ENCODE measurements around the gene CYB561D1.

DNA sequence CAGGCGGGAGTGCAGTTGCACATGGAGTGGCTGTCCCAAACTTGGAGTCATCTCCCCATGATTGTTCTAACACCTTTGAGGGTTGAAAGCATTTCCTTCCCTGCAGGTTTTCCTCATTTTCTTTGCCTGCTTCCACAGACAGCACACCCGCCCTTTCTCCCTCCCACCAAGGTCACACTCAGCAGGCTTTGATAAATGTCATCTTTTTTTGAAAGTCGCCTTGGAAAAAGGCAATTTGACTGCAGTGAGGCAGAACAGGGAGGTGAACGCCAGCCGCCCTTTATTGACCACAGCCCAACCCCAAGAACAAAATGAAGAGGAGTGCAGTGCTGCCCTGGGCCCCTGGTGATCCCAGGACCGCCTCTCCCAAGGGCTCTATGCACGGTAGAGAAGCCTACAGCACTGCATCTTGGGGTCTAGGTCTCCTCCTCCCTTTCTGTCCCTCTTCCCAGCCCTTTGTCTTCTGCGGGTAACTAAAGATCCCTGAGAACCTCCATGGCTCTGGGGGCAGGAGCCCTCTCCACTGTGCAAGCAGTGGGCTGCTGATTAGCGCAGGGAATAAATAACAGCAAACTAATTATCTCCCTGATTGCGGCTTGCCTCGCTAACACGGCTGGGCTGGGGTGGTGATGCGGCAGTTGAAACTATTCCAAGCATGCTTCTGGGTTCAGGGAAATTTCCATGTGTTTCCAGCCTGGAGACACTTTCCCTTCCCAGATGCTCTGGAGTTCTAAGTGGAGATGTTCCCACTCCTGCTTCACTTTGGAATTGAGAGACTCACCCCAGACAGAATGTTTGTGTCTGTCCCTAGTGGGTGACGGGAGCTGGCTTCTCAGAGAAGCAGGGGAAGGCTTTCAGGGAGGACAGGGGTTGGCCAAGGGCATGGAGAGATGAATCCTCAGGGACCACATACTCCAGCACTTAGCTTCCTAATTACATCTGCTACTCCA is 27.4 kb downstream of the CYB561D1 start:
- TF ChIP-seq EZH2 (optimal IDR thresholded peaks at IDR 0.05; ENCODE audit: low read depth, low read length) (no peak), EZH2phosphoT487 (IDR thresholded peaks at IDR 0.05; ENCODE audit: low read length) (no peak)
- TF ChIP-seq, protein P1, sequence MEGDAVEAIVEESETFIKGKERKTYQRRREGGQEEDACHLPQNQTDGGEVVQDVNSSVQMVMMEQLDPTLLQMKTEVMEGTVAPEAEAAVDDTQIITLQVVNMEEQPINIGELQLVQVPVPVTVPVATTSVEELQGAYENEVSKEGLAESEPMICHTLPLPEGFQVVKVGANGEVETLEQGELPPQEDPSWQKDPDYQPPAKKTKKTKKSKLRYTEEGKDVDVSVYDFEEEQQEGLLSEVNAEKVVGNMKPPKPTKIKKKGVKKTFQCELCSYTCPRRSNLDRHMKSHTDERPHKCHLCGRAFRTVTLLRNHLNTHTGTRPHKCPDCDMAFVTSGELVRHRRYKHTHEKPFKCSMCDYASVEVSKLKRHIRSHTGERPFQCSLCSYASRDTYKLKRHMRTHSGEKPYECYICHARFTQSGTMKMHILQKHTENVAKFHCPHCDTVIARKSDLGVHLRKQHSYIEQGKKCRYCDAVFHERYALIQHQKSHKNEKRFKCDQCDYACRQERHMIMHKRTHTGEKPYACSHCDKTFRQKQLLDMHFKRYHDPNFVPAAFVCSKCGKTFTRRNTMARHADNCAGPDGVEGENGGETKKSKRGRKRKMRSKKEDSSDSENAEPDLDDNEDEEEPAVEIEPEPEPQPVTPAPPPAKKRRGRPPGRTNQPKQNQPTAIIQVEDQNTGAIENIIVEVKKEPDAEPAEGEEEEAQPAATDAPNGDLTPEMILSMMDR (IDR thresholded peaks at IDR 0.05; ENCODE audit: low read length) = no peak
